RPMI7951 (cell line): ENCODE results near the gene DMD. TPM values are rescaled to one million over a fixed set of nuclear protein-coding genes. Genes with fewer than 3 reads are reported as not detected.

Experiments
- DNase-seq: peaks from one replicate; pipeline ENCODE4 v3.0.0-alpha.2; 2012; ENCODE audit warnings: low read depth
- total RNA-seq: library from RNA; depleted of rRNA; stranded (reverse); fragments of >200 nt; shearing (Covaris generic); gene quantifications from 2 replicates; pipeline ENCODE4 v1.2.3, GENCODE V29; 2014

Gene DMD
- total RNA-seq, 1 experiment from 2014 or later, result 2.0 TPM

DNA sequence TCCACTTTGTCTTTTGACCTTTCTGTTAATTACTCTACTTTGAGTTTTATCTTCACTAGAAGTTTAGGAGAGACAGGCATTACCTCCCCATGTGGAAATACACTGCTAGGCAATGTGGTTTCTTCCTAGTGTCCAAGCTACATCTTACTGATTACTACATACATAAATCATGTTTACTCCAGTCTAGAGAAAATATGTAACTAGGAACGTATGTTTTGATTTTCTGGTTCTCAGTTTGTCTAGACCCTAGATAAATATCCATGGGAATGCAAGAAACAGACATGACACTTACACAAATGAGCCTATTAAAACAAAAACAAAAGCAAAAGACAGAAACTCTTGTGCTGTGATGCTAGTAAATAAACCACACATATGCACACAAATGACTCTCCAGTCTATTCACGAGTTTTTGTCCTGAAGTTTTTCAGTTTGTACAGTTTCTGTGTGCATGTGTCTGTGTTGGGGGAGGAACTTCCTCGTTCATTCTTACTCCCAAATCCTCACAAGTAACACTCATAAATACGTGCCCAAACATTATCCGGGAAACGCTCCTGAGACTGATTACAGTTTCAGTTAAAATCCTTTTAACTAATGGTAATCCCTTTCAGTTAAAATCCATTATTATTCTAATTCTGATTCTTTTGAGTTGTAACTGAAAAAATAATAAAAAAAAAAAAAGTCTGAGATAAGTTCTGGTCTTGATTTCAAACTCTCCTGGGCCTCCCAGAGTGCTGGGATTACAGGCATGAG, 1856.0 kb downstream of the DMD start:
- no peak for DNase-seq

DNA sequence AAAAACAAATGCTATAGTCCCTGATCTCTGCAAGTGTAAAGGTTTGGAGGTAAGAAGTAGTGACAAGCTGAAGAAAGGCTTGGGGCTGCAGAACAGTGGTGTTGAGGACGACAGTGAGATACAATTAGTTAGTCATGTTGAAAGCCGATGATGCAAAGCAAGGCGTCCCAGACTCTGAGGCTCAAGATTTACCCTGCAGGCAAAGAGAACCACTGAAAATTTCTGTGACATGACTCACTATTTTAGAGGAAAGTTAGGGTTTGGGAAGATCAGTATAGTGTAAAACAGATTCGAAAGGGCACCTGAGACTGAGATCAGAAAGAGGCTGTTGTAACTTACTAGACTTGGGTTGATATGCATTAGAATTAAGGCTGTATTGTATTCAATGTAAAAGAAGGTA, 1858.3 kb downstream of the DMD start:
- peak; percentile 90 for DNase-seq

DNA sequence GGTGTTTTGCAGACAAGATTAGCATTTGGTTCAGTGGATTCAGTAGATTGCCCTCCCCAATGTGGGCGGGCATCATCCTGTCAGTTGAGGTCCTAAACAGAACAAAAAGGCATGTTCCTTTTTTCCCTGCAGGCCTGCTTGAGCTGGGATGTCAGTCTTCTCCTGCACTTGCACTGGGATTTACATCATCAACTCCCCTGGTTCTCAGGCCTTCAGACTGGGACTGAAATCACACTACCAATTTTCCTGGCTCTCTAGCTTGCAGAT, 1860.6 kb downstream of the DMD start:
- no peak for DNase-seq

DNA sequence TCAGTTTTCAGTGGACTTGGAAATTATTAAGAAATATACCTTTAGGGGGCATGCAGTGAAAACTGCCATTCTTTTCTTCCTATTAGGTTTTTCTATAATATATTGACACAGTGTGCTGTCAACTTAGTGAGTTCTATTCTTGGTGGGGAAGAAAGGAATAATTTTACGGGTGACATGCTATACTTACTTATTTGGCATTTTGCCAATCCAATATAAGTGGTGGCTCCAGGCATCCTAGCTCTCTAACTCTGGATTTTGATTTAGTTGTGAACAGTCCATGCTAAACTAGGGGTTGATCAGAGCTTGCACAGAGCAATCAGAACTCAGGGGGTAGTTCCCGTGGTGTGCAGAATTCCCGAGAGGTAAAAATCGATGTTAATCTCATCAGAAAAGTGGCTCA, 1861.8 kb downstream of the DMD start:
- DNase-seq, result no peak

DNA sequence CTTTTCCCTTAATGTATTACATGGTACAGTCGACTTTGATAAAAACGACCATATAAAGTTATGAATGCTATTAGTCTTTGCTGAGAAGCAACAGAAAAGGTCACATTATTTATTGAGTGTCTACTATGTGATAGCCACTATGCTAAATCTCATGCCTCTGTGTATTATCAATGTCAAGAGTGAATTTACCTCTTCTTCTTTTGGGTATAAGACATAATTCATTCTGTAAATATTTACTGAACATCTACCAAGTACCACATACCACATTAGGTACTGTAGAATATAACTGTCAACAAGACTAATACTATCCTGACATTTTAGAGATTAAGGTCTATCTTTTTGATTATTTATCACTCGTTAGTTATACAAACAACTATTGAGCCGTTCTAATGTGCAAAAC, 1870.8 kb downstream of the DMD start:
- DNase-seq, result no peak

DNA sequence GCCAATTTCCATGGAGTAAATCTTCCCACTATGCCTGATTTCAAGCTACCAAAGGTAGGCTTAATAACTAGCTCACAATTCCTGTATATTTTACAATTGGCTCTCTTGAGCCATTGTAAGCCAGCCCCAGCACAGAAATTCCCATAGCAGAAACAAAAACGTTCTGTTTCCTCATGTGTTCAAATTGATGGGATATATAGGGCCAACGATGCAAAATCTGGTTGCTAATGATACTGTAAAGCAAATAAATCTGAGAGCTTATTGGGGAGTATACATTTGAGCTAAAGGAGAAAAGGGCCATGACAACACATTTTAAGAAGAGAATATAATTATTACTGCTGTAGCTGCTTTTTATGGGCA, 1872.4 kb downstream of the DMD start:
- no peak for DNase-seq

DNA sequence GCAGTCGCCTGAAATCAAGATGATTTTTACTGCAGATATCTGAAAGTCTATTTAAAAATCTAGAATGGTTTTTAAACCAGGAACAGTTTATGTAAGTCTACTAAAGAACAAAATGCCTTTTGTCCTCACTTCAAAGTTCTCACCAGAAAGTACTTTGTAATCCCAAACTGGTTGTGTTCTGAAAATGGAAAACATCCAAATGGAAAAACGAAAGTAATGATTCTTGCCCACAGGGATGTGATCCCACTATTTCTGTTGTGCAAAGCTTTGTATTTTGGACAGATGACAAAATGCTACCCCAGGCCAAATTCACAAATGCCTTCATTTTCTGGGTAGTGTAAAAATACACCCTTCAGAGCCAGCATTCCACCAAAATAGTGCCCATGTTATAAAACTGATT, 1874.0 kb downstream of the DMD start:
- peak; percentile 47 for DNase-seq

DNA sequence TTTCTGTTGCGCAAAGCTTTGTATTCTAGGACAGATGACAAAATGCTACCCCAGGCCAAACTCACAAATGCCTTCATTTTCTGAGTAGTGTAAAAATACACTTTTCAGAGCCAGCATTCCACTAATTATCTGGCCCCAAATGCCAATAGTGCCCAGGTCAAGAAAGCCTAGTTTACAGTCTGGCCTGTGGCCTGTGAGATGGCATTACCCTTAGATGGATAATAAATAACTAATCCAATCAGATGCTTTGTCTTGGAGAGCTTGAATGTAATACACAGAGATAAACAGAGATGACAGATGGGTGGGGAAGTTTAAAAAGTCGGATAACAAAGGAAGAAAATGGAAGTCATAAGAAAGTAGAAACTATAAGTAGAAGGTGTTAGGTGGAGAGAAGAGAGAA, 1874.9 kb downstream of the DMD start:
- DNase-seq, result no peak

DNA sequence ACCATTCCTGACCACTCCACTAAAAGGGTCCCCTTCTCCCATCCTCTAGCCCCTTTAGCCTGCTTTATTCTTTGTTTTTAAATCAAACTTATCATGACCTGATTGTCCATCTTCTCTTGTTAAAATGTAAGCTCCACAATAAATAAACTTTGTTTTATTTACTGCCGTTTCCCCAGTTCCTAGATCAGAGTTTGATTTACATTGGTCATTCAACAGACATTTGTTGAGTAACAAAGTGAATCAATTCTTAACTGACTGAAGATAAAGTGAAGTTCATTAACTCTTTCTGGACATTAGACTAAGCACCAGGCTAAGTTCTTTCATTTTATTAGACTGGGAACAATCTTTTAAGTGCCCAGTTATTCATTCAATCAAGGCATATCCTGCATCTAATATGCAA, 1876.4 kb downstream of the DMD start:
- DNase-seq, result no peak

DNA sequence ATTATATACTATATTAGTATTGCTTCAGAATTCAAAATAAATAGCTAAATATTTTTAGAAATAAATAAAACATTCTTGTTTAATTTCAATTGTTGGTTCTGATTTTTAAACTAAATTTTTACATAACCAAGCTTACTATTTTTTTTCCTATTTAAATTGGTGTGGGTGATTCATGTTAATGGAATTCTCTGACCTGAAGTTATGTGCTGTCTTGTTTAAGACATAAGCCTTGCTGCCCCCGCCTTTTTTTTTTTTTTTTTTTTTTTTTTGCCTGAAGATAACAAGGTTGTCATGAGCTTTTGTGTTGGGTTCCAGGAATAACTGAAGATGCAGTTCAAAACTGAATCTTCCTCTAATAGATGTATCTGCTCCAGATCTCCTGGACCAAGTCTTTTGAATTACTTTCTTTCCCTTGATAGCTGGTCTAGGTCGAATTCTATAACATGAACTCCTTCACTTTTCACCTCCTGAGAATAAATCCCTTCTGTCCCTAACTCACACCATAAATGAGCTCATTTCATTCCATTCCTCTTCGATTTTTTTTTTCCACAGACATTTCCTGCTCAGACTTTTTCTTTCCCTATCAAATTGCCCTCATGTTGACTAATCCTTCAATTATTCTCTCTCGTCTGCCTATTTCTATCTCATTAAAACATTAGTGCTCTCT, 1878.1 kb downstream of the DMD start:
- peak; percentile 74 for DNase-seq

DNA sequence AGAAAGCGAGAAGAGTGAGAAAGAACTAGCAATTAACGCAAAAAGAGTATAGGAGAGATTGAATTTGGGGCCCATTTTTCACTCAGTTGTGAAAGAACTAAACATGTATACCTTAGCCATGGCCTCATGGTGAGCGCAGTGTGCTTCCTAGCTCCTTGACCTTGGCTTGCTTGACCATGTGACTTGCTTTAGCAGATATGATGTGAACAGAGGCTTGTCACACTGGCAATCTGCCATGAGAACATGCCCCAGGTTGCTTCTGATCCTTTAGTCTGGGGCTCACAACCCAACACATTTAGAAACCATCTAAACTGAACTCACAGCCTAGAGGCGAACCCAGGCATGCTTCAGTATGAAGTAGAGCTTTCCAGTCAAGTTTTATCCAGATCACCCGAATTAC, 1879.4 kb downstream of the DMD start:
- DNase-seq, result no peak

DNA sequence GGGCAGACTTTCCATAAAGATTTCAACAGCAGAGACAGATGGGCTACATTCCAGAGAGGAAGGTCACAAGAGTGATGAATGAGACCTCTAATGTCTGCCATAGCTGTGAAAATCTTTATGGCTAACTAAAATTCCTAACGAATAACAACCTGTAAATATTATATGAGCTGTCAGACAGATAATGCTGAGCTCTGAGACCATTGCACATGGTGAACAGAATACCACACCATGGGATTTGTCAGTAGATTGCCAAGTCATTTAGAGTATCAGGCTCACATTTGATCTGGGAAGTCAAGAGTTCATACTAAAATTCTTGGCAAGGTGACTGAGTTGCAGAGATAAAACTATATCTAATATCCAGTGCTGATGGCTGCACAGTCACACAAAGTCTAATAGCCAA, 1880.3 kb downstream of the DMD start:
- no peak for DNase-seq

DNA sequence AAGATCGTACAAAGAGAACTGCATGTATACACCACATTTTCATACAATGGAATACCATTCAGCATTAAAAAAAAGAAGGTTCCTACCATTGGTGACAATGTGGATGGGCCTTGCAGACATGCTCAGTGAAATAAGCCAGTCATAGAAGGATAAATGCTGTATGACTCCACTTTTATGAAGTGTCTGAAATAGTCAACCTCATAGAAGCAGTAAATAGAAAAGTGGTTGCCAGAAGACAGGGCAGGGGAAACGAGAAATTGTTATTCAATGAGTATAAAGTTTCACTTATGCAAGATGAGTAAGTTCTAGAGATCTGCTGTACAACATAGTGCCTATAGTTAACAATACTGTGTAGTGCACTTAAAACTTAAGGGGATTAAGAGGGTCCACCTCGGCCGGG, 1882.1 kb downstream of the DMD start:
- DNase-seq, result no peak

DNA sequence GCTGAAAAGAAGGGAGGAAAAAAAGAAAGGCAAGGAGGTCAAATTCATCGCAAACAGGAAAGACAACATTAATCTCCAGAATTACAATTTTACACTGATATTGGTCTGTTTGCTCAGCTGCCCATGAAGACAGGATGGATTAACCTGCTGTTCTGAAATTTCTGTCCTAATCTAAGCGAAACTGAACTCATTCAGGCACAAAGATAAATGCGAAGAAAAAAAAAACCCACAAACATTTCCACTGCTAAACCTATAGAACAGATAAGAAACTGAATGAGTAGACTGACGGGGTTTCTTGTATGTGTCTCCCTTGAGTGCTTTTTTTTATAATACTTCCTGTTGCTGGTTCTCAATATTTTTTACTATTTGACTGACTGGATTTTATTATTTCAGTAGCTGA, 1887.7 kb downstream of the DMD start:
- DNase-seq, result no peak

DNA sequence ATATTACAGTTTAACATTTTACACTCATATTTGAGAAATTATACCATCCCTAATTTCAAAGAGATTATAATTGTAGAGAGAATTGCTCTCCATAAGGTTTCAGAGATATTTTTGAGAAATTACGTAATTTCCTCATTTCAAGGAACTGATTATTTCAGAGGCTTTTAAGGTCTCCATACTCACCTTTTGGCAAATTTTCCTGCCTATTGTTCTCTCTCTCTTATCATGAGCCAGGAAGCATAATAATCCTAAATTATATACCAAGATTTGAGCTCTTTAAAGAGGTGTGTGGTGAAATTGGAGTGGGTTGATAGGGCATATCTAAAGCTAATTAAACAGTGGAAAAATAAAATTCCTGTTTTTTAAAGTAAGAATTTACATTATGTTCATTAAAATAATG, 1890.6 kb downstream of the DMD start:
- no peak for DNase-seq

DNA sequence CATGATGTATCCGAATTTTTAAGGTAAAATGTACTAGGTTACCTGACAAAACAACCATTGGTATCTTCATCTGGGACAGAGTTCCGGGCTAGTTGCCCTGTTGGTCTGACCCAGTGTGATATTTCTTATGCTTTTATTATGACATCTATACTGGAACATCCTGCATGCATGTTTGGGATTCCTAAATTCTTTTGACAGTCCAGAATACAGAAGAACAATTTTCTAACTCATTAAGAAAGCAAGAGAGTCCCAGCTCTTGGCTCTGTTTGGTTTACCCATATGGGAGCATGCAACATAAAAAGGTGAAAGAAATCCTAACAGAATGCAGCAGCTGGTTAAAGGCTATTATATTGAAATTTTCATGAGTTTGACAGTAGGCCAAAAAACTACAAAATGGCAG, 1891.8 kb downstream of the DMD start:
- no peak for DNase-seq

DNA sequence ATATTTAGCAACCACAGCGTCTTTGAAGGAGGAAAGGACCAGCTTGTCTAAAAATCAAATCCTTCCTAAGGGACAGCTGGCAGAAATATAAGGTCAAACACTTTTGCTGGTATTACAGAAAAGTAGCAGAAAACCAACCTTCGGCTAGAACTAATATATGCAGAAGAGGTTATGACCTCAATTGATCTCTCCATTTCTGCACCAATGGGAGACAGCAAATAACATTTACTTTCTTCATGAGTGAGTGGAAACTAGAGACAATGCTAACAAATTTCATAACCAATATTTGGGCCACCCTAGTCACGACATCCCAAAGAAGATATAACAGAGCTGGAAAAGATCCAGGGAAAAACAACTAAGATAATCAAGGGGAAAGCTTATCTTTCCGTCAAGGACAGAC, 1892.5 kb downstream of the DMD start:
- DNase-seq, result no peak

DNA sequence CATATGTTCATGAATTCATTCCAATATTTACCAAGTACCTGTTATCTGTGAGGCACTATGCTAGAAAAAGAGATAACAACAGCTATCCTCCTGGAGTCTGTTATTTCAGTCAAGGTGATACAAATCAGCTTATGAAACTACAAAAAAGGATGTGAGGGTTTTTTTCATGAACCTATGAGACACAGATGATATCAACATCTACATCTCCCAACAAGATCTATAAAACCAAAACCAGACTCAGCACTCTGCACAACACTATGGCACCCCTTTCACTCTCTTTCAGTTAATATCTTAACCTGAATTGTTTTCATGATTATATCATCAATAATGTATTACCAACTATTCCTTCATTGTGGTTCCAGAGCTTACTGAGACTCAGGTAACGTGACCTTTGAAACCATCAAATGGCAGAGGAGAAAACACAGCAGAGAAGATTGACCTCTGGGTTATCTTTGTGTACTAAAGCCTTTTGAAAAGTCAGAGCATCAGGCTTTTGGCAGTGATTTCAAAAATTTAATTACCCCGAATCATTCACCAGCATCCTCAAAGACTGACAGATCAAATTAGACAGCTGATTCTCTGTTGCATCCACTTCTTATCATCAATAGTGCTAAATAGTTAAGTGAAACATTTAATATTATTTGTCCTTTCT, 1894.9 kb downstream of the DMD start:
- DNase-seq, result no peak

DNA sequence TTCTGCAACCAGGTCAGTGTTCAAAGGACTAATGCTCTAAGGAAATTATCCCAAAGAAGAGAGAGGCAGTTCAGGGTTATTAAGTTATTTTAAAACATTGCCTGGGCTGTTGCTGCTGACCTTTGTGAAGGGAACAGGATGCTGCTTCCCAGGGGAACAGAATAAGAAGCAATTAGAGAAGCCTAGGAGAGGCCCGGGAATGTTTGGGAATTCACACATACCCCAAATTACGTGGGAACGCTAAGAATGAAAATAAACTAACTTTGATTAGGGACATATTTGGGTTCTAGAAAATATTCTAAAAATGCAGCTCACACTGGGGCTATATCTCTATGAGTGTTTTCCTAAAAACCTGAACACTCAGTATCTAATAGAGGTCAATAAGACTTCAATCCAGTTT, 1896.4 kb downstream of the DMD start:
- DNase-seq, result peak; percentile 7

DNA sequence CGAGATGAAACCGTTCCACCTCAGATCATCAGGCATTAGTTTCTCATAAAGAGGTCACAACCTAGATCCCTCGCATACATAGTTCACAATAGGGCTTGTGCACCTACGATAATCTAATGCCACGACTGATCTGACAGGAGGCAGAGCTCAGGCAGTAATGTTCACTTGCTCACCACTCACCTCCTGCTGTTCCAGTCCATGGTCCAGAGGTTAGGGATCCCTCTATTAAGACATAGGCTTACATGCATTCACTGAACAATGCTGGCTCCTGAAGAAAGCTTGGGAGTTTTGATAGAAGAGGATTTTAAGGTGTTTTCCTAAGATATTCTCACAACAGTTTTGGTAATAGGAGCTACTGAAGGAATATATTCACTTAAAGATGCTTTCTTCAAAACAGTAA, 1903.4 kb downstream of the DMD start:
- DNase-seq, result no peak

DNA sequence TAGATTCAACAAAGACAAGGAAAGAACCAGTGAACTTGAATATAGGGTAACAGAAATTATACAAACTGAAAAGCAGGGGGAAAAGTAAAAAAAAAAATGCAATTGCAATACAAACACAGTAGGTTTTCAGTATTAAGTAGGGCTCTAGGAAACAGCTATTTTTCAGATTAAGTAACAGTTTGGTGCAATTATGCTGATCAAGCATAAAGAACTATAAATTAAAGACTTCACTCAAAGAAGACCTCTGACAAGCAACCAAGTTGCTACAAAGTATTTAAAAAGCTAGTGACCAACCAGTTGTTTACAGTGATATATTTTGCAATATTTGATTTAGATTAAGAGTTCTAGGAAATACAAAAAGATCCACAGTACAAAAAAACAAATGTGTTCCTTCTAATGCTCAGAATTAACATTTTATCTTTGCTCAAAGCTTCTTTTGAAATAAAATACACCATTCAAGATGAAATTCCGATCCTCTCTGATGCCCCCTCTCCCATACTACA, 1908.7 kb downstream of the DMD start:
- DNase-seq, result no peak

DNA sequence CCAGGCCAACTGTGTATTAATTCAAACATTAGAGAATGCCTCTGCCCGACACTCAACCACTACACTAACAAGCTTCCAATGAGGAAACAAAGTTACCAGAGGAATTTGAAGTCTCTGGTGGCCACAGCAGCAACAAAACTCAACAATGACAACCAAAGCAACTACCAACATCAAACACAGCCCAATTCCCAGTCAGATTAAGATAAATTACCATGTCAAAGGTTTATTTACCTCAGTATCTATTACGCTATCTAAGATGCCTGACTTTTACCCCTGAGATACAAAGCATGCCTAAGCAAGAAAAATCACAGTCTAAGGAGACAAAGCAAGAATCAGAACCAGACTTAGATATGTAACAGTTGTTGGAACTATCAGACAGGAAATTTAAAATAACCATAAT, 1909.4 kb downstream of the DMD start:
- DNase-seq, result no peak

DNA sequence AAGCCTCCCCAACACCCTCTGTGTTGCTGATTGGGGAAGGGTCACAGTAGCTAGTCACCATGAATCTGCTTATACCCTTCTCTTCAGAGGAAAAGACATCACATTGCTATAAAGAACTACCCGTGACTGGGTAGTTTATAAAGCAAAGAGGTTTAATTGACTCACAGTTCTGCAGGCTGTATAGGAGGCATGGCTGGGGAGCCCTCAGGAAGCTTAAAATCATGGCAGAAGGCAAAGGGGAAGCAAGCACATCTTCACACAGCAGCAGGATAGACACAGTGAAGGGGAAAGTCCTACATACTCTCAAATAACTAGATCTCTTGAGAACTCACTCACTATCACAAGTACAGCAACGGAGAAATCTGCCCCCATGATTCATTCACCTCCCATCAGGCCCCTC, 1910.1 kb downstream of the DMD start:
- no peak for DNase-seq

DNA sequence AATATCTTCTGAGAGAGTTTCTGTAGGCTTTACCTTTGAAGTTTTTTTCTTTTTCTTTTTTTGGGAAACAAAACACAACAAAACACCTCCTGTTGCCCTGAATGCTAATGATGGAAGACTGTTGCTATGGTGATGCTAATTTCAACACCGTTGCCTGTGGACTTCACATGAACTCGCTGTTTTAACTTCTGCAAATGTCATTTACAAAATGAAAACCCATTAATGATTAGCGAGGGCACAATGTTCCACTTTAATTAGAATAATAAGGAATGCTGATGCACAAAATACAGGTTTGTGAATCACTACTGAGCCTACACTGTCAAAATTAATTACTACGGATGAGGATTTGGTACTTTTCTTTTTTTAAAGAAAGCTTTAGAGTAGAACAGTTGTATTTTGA, 1912.4 kb downstream of the DMD start:
- no peak for DNase-seq
